Esophagus (tissue), 2 donors: ENCODE measurements around the gene RASA2. TPM values are rescaled to one million over a fixed set of nuclear protein-coding genes. Genes with fewer than 3 reads are reported as not detected.

Experiments
- H3K27ac ChIP-seq, 2 donors: one replicate each; pipeline ENCODE4 v1.5.1; 2013; ENCODE audit warnings: low read depth in 2 of 2, mild to moderate bottlenecking in 2 of 2, inconsistent platforms in 1 of 2, low read length in 1 of 2, moderate library complexity in 1 of 2
- H3K27me3 ChIP-seq, 2 donors: one replicate each; pipeline ENCODE4 v1.6.1; 2013; ENCODE audit warnings: low read length in 2 of 2, control low read depth in 1 of 2, mild to moderate bottlenecking in 1 of 2; ENCODE audit not compliant: insufficient read depth in 2 of 2, control insufficient read depth in 1 of 2
- H3K36me3 ChIP-seq, 2 donors: one replicate each; pipeline ENCODE4 v1.6.1; 2013; ENCODE audit warnings: low read length in 1 of 2; ENCODE audit not compliant: control insufficient read depth in 2 of 2, insufficient read depth in 2 of 2
- H3K4me1 ChIP-seq, 2 donors: one replicate each; pipeline ENCODE4 v1.6.1; 2013; ENCODE audit warnings: low read length in 1 of 2; ENCODE audit not compliant: control insufficient read depth in 2 of 2, insufficient read depth in 2 of 2
- H3K4me3 ChIP-seq, 2 donors: one replicate each; pipeline ENCODE4 v1.5.1; 2013; ENCODE audit warnings: low read length in 2 of 2, mild to moderate bottlenecking in 2 of 2, low read depth in 1 of 2, moderate library complexity in 1 of 2
- H3K9me3 ChIP-seq, 2 donors: one replicate each; pipeline ENCODE4 v1.6.1; 2013; ENCODE audit warnings: mild to moderate bottlenecking in 2 of 2, low read depth in 1 of 2, low read length in 1 of 2, moderate library complexity in 1 of 2; ENCODE audit not compliant: control insufficient read depth in 2 of 2, insufficient read depth in 1 of 2
- WGBS, 2 donors: extraction: QIAGEN DNeasy Blood & Tissue Kit; methylation state at CpG; one replicate each; pipeline ENCODE4 v1.1.7; 2013; 5-methylcytosine and 5-hydroxymethylcytosine counted together
- polyA plus RNA-seq, 2 donors: library from polyadenylated mRNA; stranded (reverse); fragments of 200-250 nt; gene quantifications; one replicate each; pipeline ENCODE4 v1.2.3, GENCODE V29; 2013
- donor health status: healthy with polysubstance abuse.
- donor health status: Bipolar disorder and iron deficiency.

The RASA2 gene
- polyA plus RNA-seq, 2 donors: 4.0 to 6.9 TPM

DNA sequence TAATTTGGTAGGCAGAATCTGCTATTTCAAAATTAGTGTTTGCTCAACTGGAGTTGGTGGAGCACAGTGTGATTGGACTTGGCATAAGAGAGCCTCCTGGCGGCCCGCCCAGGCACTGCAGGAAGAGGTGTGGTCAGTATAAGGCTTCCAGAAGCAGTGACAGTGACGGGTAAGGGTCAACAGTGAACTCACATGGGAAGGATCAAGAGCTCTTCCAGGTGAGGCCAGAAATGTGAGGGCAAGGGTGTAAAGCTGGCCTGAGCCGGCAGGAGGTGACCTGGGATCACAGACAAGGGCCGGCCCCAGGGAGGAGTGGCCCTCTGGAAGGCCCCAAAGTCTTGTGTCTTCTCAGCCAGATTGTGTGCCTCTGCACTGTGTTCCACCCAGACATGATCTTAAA lies 158.1 kb downstream of the RASA2 start:
- no peaks in the 10 kb centered on the region for H3K36me3 ChIP-seq
- H3K9me3 ChIP-seq: no peaks in the 10 kb centered on the region
- H3K4me3 ChIP-seq: no peak overlapping the region
- WGBS, 2 donors: 40 to 48% methylated on average over 5 of the region's 5 CpGs
- H3K27ac ChIP-seq: peak overlapping the region in 1 of 2 donors; percentile 10
- H3K27me3 ChIP-seq: no peaks in the 10 kb centered on the region
- H3K4me1 ChIP-seq: no peaks in the 10 kb centered on the region

DNA sequence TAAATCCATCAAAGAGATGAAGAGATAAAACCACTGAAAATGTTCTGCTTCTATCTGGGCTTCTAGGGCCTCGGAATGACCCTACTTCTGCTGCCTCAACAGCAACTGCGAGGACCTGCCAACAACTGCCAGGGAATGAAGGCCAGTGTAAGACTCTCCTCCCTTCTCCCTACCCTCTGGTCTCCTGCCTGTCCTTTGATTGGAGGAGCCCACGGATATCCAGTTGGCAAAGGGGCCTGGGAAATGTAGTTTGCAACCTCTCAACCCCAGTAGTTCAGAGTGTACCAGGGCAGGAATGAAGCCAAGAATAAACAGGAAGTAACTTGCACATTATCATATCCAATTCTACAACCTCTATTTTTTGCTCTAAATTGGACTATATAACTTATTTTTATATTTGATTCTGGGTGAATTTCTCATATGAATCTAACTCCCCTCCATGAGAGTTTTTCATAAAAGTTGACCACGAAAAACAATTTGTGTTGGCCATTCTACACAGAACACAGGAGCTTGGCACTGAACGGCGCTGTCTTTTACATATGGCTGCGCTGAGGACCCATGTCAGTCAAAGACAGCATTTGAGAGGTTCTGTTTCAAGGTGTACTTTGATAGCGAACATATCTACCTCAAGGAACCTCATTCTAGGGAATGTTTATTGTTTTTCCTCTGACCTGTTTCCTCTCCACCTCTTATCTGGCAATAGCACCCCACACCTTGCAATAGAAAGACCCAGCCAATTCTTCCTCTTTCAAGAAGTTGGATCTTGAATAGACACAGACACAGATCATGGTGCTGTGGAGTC lies 160.1 kb downstream of the RASA2 start:
- 77 to 84% methylated on average over 8 of the region's 8 CpGs for WGBS, 2 donors
- Histone ChIP-seq H3K27ac (no peak overlapping the region), H3K4me3 (no peak overlapping the region), H3K36me3 (no peaks in the 10 kb centered on the region), H3K4me1 (no peaks in the 10 kb centered on the region), H3K27me3 (no peaks in the 10 kb centered on the region), H3K9me3 (no peaks in the 10 kb centered on the region)

- Histone ChIP-seq H3K27me3 (no peaks in the 10 kb centered on the region), H3K4me3 (no peak overlapping the region), H3K4me1 (no peaks in the 10 kb centered on the region), H3K9me3 (no peaks in the 10 kb centered on the region), H3K27ac (no peak overlapping the region), H3K36me3 (no peaks in the 10 kb centered on the region)
- 48 to 51% methylated on average over 3 of the region's 3 CpGs for WGBS, 2 donors
Measured at GRCh38 chr3:141647562-141647915, 160.7 kb downstream of the RASA2 start.

DNA sequence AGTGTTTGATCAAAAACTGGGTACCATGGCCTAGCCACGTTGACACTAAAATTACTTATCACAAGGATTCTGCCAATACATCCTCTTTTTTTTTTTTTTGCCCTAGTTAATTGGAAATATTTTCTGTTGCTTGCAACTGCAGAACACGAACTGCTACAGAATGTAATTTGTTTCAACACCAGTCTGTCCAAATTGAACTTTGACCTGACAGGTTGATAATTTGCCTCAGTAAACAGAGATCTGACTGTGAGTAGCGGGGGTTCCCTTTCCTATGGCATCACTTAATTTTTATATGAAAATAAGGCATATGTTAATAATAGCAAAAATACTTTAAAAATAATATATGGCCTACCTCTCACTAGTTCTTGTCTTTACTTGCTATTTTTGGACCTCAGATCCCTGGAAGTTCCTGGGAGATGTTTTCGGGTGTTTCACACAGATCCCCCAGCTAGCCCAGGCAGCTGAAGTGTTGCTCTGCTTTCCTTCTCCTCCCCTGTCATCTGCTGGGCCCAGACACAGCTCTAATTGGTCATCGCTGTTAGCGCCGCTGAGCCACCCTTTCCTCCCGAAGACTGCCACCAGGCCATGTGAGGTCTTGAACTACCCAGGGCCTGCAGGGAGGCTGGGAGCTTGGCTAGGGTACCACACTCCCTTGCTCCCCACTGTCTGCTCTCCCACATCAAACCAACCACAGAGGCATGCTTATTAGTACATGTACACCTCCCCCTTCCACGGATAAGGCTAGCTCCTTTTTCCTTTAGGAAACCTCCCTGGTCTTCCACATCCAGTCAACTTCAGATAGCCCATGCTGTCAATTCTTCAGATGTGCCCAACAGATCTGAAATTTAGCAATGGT lies 161.5 kb downstream of the RASA2 start:
- no peaks in the 10 kb centered on the region for H3K27me3 ChIP-seq
- H3K36me3 ChIP-seq: no peaks in the 10 kb centered on the region
- no peak overlapping the region for H3K27ac ChIP-seq
- WGBS, 2 donors: 75 to 81% methylated on average over 9 of the region's 9 CpGs
- H3K4me1 ChIP-seq: no peaks in the 10 kb centered on the region
- H3K9me3 ChIP-seq: no peaks in the 10 kb centered on the region
- H3K4me3 ChIP-seq: no peak overlapping the region

DNA sequence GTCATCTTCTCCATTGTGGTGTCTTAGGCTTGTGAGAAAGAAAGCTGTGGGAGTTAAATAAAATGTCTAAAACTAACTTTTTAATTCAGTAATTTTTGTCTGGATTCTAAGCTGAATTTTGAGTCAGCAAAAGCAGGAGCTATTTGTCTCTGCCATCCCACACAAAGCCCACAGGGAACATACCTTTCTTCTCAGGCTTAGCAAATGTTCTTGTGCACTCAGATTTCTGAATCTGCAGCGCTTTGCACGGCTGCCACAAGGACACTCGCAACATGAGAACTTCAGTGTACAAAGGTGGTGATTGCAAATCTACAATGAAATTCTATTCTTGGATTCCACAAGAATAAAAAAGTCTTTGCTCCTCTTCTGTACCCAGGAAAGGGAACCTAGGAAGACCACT lies 163.0 kb downstream of the RASA2 start:
- 45 to 62% methylated on average over 3 of the region's 3 CpGs for WGBS, 2 donors

DNA sequence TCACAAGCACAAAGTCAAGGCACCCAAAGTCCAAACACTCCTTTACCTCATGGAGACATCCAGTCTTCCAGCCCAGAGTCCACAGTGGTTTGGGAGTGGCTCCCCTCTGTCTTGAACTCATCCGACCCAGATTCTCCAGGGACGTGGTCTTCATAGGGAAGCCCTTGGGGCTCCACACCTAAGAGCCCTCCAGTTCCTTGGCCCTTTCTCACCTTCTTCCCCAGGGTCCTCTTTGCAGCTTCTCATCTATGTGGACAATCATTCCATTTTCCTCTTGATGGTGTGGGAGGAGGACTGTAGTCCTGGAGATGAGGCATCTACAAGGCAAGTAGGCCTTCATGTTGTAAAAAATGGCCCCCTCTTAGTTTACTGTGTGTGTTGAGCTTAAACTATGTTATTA lies 164.0 kb downstream of the RASA2 start:
- Histone ChIP-seq H3K9me3 (no peaks in the 10 kb centered on the region), H3K36me3 (no peaks in the 10 kb centered on the region), H3K4me1 (no peaks in the 10 kb centered on the region), H3K27ac (no peak overlapping the region), H3K4me3 (no peak overlapping the region), H3K27me3 (no peaks in the 10 kb centered on the region)
- 91 to 93% methylated on average over 2 of the region's 2 CpGs for WGBS, 2 donors

More for the DNA sequence above, 163.0 kb downstream of the RASA2 start:
- Histone ChIP-seq H3K27me3 (no peaks in the 10 kb centered on the region), H3K4me3 (no peak overlapping the region), H3K4me1 (no peaks in the 10 kb centered on the region), H3K27ac (no peak overlapping the region), H3K36me3 (no peaks in the 10 kb centered on the region), H3K9me3 (no peaks in the 10 kb centered on the region)

- Histone ChIP-seq H3K4me1 (no peaks in the 10 kb centered on the region), H3K36me3 (no peaks in the 10 kb centered on the region), H3K4me3 (no peak overlapping the region), H3K27me3 (no peaks in the 10 kb centered on the region), H3K9me3 (no peaks in the 10 kb centered on the region), H3K27ac (no peak overlapping the region)
- 46 to 54% methylated on average over 2 of the region's 2 CpGs for WGBS, 2 donors
Measured at GRCh38 chr3:141651409-141651808, 164.6 kb downstream of the RASA2 start.

- 91 to 93% methylated on average over 5 of the region's 5 CpGs for WGBS, 2 donors
- no peak overlapping the region for H3K27ac ChIP-seq
- H3K4me1 ChIP-seq: no peaks in the 10 kb centered on the region
- H3K36me3 ChIP-seq: no peaks in the 10 kb centered on the region
- peaks cover 0 to under 1% of the 10 kb centered on the region in 2 donors for H3K9me3 ChIP-seq
- no peaks in the 10 kb centered on the region for H3K27me3 ChIP-seq
- H3K4me3 ChIP-seq: no peak overlapping the region
Measured at GRCh38 chr3:141652349-141652748, 165.5 kb downstream of the RASA2 start.

GRCh38 chr3:141653847-141654246 lies 167.0 kb downstream of the RASA2 start:
- peaks cover 0 to 3% of the 10 kb centered on the region in 2 donors for H3K9me3 ChIP-seq
- no peaks in the 10 kb centered on the region for H3K4me1 ChIP-seq
- H3K4me3 ChIP-seq: no peak overlapping the region
- WGBS, 2 donors: 68 to 70% methylated on average over 4 of the region's 4 CpGs
- no peaks in the 10 kb centered on the region for H3K27me3 ChIP-seq
- H3K36me3 ChIP-seq: no peaks in the 10 kb centered on the region
- no peak overlapping the region for H3K27ac ChIP-seq
